Loucy (cell line): ENCODE data around the gene DLK2.
"Not testable (repeated sequence)": the region's sequence is repeated elsewhere in the genome, so short reads cannot be mapped to it uniquely, and the experiment has no call there.

Source experiments
- H2AFZ ChIP-seq: fragments of 200-600 bp; sonication (generic); 2 replicates; pipeline ENCODE4 v1.6.0; 2016; ENCODE audit warnings: antibody characterized with exemption, mild to moderate bottlenecking, low read length, moderate library complexity
- H3F3A ChIP-seq: fragments of 200-600 bp; 2 replicates; pipeline ENCODE4 v1.6.0; 2016; ENCODE audit warnings: antibody characterized with exemption, low read depth, mild to moderate bottlenecking
- H3K27me3 ChIP-seq: fragments of 200-600 bp; sonication (generic); 2 replicates; pipeline ENCODE4 v1.6.1; 2014; ENCODE audit warnings: low read length, mild to moderate bottlenecking; ENCODE audit not compliant: insufficient read depth, poor library complexity, severe bottlenecking
- H3K36me3 ChIP-seq: fragments of 200-600 bp; sonication (generic); 2 replicates; pipeline ENCODE4 v1.6.1; 2016; ENCODE audit warnings: low read length; ENCODE audit not compliant: insufficient read depth
- H3K4me1 ChIP-seq: fragments of 200-600 bp; sonication (generic); 2 replicates; pipeline ENCODE4 v1.5.1; 2014; ENCODE audit warnings: low read length, mild to moderate bottlenecking; ENCODE audit not compliant: insufficient read depth, poor library complexity, severe bottlenecking
- H3K4me2 ChIP-seq: fragments of 200-600 bp; sonication (generic); 2 replicates; pipeline ENCODE4 v1.6.0; 2014; ENCODE audit warnings: antibody characterized with exemption, low read length, low read depth, mild to moderate bottlenecking; ENCODE audit not compliant: poor library complexity, severe bottlenecking
- H3K4me3 ChIP-seq: fragments of 200-600 bp; sonication (generic); 2 replicates; pipeline ENCODE4 v1.5.1; 2014; ENCODE audit warnings: low read length, mild to moderate bottlenecking, mixed read lengths; ENCODE audit not compliant: poor library complexity, severe bottlenecking
- H3K79me2 ChIP-seq: fragments of 200-600 bp; sonication (generic); 2 replicates; pipeline ENCODE4 v1.6.1; 2014; ENCODE audit warnings: low read length; ENCODE audit not compliant: insufficient read depth
- H3K9ac ChIP-seq: fragments of 200-600 bp; sonication (generic); 2 replicates; pipeline ENCODE4 v1.6.0; 2014; ENCODE audit warnings: mild to moderate bottlenecking, low read depth, low read length, moderate library complexity; ENCODE audit not compliant: poor library complexity, severe bottlenecking
- H3K9me2 ChIP-seq: fragments of 200-600 bp; sonication (generic); replicated peaks from 2 replicates; pipeline ENCODE4 v1.6.1; 2016; ENCODE audit warnings: low read depth, low read length, mixed read lengths
- H3K9me3 ChIP-seq: fragments of 200-600 bp; sonication (generic); 2 replicates; pipeline ENCODE4 v1.6.1; 2014; ENCODE audit warnings: mild to moderate bottlenecking, antibody characterized with exemption, low read length, low read depth; ENCODE audit not compliant: insufficient read depth
- H4K20me1 ChIP-seq: fragments of 200-600 bp; sonication (generic); 2 replicates; pipeline ENCODE4 v1.6.0; 2014; ENCODE audit warnings: antibody characterized with exemption, low read length, mild to moderate bottlenecking; ENCODE audit not compliant: insufficient read depth, poor library complexity, severe bottlenecking
- CTCF ChIP-seq: fragments of 200-600 bp; sonication (generic); conservative IDR thresholded peaks from 2 replicates; pipeline ENCODE4 v1.5.1; 2014; ENCODE audit warnings: mild to moderate bottlenecking, antibody characterized with exemption, low read length
- EZH2phosphoT487 ChIP-seq: fragments of 200-600 bp; IDR thresholded peaks from 2 replicates; pipeline ENCODE4 v1.6.1; 2018; ENCODE audit warnings: antibody characterized with exemption, mild to moderate bottlenecking, moderate library complexity, borderline replicate concordance

The DLK2 gene

GRCh38 chr6:43413002-43413401, 42.3 kb downstream of the DLK2 start:
- no peaks in the 10 kb centered on the region for H3K27me3 ChIP-seq
- no peaks in the 10 kb centered on the region for H3K36me3 ChIP-seq
- H2AFZ ChIP-seq = no peak overlapping the region
- no peaks in the 10 kb centered on the region for H3K9me3 ChIP-seq
- no peaks in the 10 kb centered on the region for H3K79me2 ChIP-seq
- H3K9me2 ChIP-seq = no peaks in the 10 kb centered on the region
- H3K4me3 ChIP-seq = no peak overlapping the region
- no peaks in the 10 kb centered on the region for H3K4me1 ChIP-seq
- TF ChIP-seq CTCF = no peak
- TF ChIP-seq EZH2phosphoT487 = no peak
- no peaks in the 10 kb centered on the region for H3F3A ChIP-seq
- no peak overlapping the region for H3K4me2 ChIP-seq
- no peaks in the 10 kb centered on the region for H4K20me1 ChIP-seq
- H3K9ac ChIP-seq = no peak overlapping the region

- Histone ChIP-seq H3F3A (no peaks in the 10 kb centered on the region), H3K9ac (no peak overlapping the region), H2AFZ (no peak overlapping the region), H3K27me3 (no peaks in the 10 kb centered on the region), H3K36me3 (no peaks in the 10 kb centered on the region), H3K4me2 (no peak overlapping the region), H3K4me1 (no peaks in the 10 kb centered on the region), H4K20me1 (no peaks in the 10 kb centered on the region), H3K4me3 (no peak overlapping the region), H3K79me2 (no peaks in the 10 kb centered on the region), H3K9me3 (no peaks in the 10 kb centered on the region), H3K9me2 (no peaks in the 10 kb centered on the region)
- TF ChIP-seq EZH2phosphoT487 = no peak
Observed at GRCh38 chr6:43412541-43412940, 42.8 kb downstream of the DLK2 start.

- H3K4me1 ChIP-seq, H3K36me3 ChIP-seq, H3K4me2 ChIP-seq, H3K79me2 ChIP-seq, H3F3A ChIP-seq, H3K27me3 ChIP-seq, H3K9ac ChIP-seq, H2AFZ ChIP-seq, H3K9me3 ChIP-seq, H4K20me1 ChIP-seq, H3K4me3 ChIP-seq, H3K9me2 ChIP-seq: not testable (repeated sequence)
Observed at GRCh38 chr6:43410776-43411175, 44.6 kb downstream of the DLK2 start.

GRCh38 chr6:43408259-43408658, 47.1 kb downstream of the DLK2 start:
- Histone ChIP-seq H3K4me1 (no peaks in the 10 kb centered on the region), H3K9me2 (no peaks in the 10 kb centered on the region), H3K4me3 (no peak overlapping the region), H3F3A (no peaks in the 10 kb centered on the region), H3K27me3 (no peaks in the 10 kb centered on the region), H3K9me3 (no peaks in the 10 kb centered on the region), H3K36me3 (no peaks in the 10 kb centered on the region), H2AFZ (no peak overlapping the region), H3K4me2 (no peak overlapping the region), H3K79me2 (no peaks in the 10 kb centered on the region), H4K20me1 (no peaks in the 10 kb centered on the region), H3K9ac (no peak overlapping the region)
- TF ChIP-seq EZH2phosphoT487 (no peak), CTCF (no peak)
